ENCODE measurements around the gene PJA1.

Gene PJA1

GRCh38 chrX:69116077-69116476 is 49.2 kb downstream of the PJA1 start:
- no peak for DNase-seq (ENCODE audit: low read depth, low spot score)

- DNase-seq (ENCODE audit: low read depth, low spot score) = no peak
Observed at GRCh38 chrX:69113723-69114122, 51.5 kb downstream of the PJA1 start.

Measured in ELF-1 (cell line).